Small intestine (tissue), 7 donors: ENCODE results near the gene CCDC178. TPM values are rescaled to one million over a fixed set of nuclear protein-coding genes. Genes with fewer than 3 reads are reported as not detected.

ENCODE experiments used
- DNase-seq, 2 donors: peaks; one replicate each; pipeline versions ENCODE4 v3.0.0 to v3.0.0-alpha.2; 2013
- FAIRE-seq: peaks from 2 replicates; lab custom pipeline; 2012; peaks lifted over from hg19 to GRCh38; lab: Jason Lieb, UNC
- H3K27ac ChIP-seq, 3 donors: one replicate each; pipeline ENCODE4 v1.5.1; 2013; ENCODE audit warnings: low read length in 2 of 3, mild to moderate bottlenecking in 2 of 3, control low read depth in 1 of 3, inconsistent platforms in 1 of 3, low read depth in 1 of 3, moderate library complexity in 1 of 3
- H3K27me3 ChIP-seq, 3 donors: one replicate each; pipeline ENCODE4 v1.6.1; 2013; ENCODE audit warnings: low read length in 3 of 3, inconsistent platforms in 1 of 3; ENCODE audit not compliant: control insufficient read depth in 3 of 3, insufficient read depth in 3 of 3
- H3K36me3 ChIP-seq, 3 donors: one replicate each; pipeline ENCODE4 v1.6.1; 2013; ENCODE audit warnings: low read length in 3 of 3, inconsistent platforms in 1 of 3, low read depth in 1 of 3, mild to moderate bottlenecking in 1 of 3, moderate library complexity in 1 of 3; ENCODE audit not compliant: control insufficient read depth in 3 of 3, insufficient read depth in 2 of 3
- H3K4me1 ChIP-seq, 3 donors: one replicate each; pipeline ENCODE4 v1.6.1; 2013; ENCODE audit warnings: low read length in 2 of 3, inconsistent platforms in 1 of 3, low read depth in 1 of 3, mild to moderate bottlenecking in 1 of 3, moderate library complexity in 1 of 3; ENCODE audit not compliant: control insufficient read depth in 3 of 3, insufficient read depth in 2 of 3
- H3K4me3 ChIP-seq, 3 donors: one replicate each; pipeline ENCODE4 v1.5.1; 2013; ENCODE audit warnings: low read length in 3 of 3, control low read depth in 1 of 3, inconsistent platforms in 1 of 3, low read depth in 1 of 3, mild to moderate bottlenecking in 1 of 3, moderate library complexity in 1 of 3
- H3K9me3 ChIP-seq, 2 donors: one replicate each; pipeline ENCODE4 v1.6.1; 2013; ENCODE audit warnings: low read depth in 1 of 2, low read length in 1 of 2; ENCODE audit not compliant: control insufficient read depth in 2 of 2, insufficient read depth in 1 of 2
- WGBS, 3 donors: extraction: QIAGEN DNeasy Blood & Tissue Kit; methylation state at CpG; one replicate each; pipeline ENCODE4 v1.1.7; 2013; 5-methylcytosine and 5-hydroxymethylcytosine counted together
- polyA plus RNA-seq, 4 donors: library from polyadenylated mRNA; stranded (reverse) in 3 of 4; unstranded in 1 of 4; fragments of 200-250 nt in 3 of 4; fragments of 120-200 nt in 1 of 4; gene quantifications; one replicate each; pipeline versions ENCODE4 v1.2.1 to v1.2.3, GENCODE V29; 2013
- donor health status: healthy with polysubstance abuse.
- donor health status: control.
- donor health status: control.
- donor health status: Bipolar disorder and iron deficiency.
- donor health status: healthy.

The CCDC178 gene
- polyA plus RNA-seq, 4 donors: 0.45 to 0.52 TPM; not detected in 2

DNA sequence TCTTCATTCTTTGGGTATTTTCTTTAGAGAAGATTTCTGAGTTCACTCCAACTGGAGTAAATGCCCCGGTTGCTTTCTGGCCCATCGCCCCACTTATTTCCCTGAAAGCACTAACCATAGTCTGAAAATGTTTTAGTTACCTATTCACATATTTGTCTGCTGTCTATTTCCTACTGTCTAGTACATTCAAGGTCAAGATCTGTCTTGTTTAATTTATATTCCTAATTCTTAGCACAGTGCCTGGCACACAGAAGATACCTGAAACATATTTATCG is 533.3 kb downstream of the CCDC178 start:
- 90 to 94% (median 93%) methylated on average over 3 of the region's 3 CpGs for WGBS, 3 donors
- Histone ChIP-seq H3K36me3 (no peaks in the 10 kb centered on the region), H3K27ac (no peak overlapping the region), H3K4me3 (no peak overlapping the region), H3K9me3 (no peaks in the 10 kb centered on the region), H3K4me1 (no peaks in the 10 kb centered on the region), H3K27me3 (no peaks in the 10 kb centered on the region)
- DNase-seq: no peak
- FAIRE-seq: no peak

DNA sequence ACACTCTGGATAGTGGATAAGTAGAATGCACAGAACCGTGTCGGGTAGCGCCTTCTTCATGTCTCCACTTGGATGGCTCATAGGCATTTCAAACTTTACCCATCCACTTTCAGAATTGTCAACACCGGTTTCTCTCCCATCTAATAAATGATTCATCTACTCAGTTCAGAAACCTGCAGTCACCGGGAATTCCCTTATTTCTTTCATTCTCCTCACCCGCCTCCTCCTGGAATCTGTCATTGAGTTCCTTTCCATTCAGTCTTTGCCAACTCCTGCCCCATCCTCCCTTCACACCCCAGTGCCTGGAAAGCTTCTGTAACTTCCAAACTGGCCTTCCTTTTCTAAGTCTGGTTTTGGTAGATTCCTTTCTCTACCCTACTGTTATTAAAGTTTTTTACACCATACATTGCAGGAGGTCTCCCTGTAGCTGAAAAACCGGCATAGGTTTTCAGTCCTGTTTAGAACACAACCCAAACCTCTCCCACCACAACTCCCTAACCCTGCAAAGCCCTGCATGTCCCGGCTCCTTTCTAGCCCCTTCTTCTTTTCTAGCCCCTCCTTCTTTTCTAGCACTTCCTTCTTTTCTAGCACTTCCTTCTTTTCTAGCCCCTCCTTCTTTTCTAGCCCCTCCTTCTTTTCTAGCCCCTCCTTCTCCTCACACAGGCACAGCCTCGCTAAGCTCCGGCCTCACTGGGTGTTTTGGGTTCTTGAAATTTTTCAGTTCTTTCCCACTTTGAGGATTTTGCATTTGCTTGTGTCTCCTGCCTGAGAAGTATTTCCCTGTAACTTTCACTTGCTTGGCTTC is 533.8 kb downstream of the CCDC178 start:
- DNase-seq (no peak), FAIRE-seq (no peak)
- no peaks in the 10 kb centered on the region for H3K36me3 ChIP-seq
- H3K4me3 ChIP-seq: no peak overlapping the region
- no peaks in the 10 kb centered on the region for H3K27me3 ChIP-seq
- H3K27ac ChIP-seq: no peak overlapping the region
- H3K9me3 ChIP-seq: no peaks in the 10 kb centered on the region
- 82 to 88% (median 87%) methylated on average over 10 of the region's 10 CpGs for WGBS, 3 donors
- no peaks in the 10 kb centered on the region for H3K4me1 ChIP-seq

DNA sequence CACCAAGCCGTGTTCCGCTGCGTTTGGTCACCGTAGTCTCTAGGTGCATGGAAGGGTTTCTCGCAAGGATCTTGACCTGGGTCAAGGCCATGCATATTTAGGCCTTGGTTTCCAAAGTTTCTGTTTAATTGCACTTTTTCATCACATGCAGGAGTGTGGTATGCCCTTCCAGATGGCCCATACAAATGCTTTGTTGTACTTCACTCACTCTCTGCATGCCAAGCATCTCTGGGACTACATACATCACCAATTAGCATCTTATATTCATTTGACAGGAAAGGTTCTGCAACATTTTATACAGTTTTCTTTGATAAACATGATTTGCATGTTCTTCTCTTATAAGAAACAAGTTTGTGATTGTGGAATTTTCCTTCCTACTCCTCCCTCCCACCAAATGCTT is 534.9 kb downstream of the CCDC178 start:
- Histone ChIP-seq H3K27ac (no peak overlapping the region), H3K4me3 (no peak overlapping the region), H3K36me3 (no peaks in the 10 kb centered on the region), H3K9me3 (no peaks in the 10 kb centered on the region), H3K27me3 (no peaks in the 10 kb centered on the region), H3K4me1 (no peaks in the 10 kb centered on the region)
- 95% methylated on average over 5 of the region's 5 CpGs for WGBS, 3 donors
- no peak for DNase-seq
- FAIRE-seq: no peak

DNA sequence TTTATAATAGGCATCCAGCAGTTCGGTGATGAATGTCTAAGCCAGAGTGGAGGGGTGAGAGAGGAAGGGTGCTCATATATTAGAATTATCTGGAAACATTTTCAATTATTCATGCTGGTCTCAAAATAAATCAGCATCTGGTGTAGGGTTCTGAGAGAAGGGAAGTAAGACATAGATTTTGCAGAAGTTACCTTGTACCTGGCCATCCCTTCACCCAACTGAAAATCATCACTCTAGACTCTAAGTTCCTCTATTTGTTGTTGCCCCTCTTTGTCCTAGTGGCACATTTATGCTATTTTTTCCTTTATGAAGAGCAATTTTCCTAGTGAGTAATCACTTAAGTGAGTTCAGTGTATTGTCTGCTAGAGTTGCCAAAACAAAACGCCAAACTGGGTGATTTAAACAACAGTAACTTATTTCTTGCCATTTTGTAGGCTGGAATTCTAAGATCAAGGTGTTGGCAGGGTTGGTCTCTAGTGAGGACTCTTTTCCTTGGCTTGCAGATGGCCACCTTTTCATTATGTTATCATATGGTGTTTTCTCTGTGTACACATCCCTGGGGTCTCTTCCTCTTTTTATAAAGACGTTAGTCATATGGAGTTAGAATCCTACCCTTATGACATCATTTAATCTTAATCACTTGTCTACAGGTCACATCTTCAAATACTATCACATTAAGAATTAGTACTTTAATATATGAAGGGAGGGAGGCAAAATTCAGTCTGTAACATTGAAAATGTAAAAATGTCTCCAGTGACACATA is 537.8 kb downstream of the CCDC178 start:
- WGBS, 3 donors: 69 to 78% (median 72%) methylated on average over 3 of the region's 3 CpGs
- no peaks in the 10 kb centered on the region for H3K36me3 ChIP-seq
- no peaks in the 10 kb centered on the region for H3K4me1 ChIP-seq
- no peak overlapping the region for H3K27ac ChIP-seq
- DNase-seq: no peak
- peaks cover 0 to under 1% of the 10 kb centered on the region in 2 donors for H3K9me3 ChIP-seq
- no peaks in the 10 kb centered on the region for H3K27me3 ChIP-seq
- FAIRE-seq: no peak
- H3K4me3 ChIP-seq: no peak overlapping the region

DNA sequence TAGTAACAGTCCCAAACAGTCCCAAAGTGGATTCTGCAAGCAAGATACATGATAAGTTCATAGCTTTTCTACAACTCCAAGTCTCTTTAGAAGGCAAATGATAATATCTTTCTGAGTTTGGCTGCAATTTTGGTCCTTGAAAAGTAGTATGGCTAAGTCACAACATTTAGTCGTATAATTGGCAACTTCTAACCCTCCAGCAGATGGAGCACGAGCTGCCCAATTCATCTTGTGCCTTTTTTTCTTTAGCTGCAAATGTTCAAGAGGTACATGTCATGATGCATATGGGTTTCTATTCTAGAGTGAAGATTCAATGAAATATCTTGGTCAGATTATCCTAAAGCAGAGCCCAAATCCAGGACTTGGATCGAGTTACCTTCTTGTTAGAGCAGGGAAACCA is 540.7 kb downstream of the CCDC178 start:
- no peak overlapping the region for H3K27ac ChIP-seq
- no peaks in the 10 kb centered on the region for H3K4me1 ChIP-seq
- peaks cover 0 to 11% of the 10 kb centered on the region in 2 donors for H3K9me3 ChIP-seq
- no peaks in the 10 kb centered on the region for H3K27me3 ChIP-seq
- WGBS, 3 donors: 55 to 69% (median 61%) methylated on average over 3 of the region's 3 CpGs
- no peaks in the 10 kb centered on the region for H3K36me3 ChIP-seq
- FAIRE-seq (no peak), DNase-seq (no peak)
- H3K4me3 ChIP-seq: no peak overlapping the region

DNA sequence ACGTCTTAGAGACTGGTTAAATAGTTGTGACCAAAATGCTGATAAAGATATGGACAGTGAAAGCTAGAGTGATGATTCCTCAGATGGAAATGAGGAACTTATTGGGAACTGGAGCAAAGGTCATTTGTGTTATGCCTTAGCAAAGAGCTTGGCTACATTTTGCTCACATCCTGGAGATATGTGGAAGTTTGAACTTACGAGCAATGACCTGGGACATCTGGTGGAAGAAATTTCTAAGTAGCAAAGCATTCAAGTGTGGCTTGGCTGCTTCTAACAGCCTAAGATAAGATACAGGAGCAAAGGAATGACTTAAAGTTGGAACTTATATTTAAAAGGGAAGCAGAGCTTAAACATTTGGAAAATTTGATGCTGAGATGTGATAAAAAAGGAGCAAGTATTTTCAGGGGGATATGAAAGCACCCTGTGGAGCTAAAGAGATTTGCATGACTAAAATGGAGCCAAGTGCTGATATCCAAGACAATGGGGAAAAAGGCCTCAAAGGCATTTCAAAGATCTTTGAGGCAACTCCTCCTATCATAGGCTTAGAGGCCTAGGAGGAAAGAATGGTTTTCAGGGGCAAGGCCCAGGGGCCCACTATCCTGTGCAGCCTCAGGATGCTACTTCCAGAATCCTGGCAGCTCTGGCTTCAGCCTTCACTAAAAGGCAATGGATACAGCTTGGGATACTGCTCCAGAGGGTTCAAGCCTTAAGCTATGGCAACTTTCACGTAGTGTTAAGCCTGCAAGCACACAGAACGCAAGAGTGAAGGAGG is 543.6 kb downstream of the CCDC178 start:
- peaks cover 0 to 11% of the 10 kb centered on the region in 2 donors for H3K9me3 ChIP-seq
- FAIRE-seq: no peak
- no peak for DNase-seq
- 50 to 70% (median 59%) methylated on average over 4 of the region's 4 CpGs for WGBS, 3 donors
- no peak overlapping the region for H3K4me3 ChIP-seq
- H3K27me3 ChIP-seq: no peaks in the 10 kb centered on the region
- no peaks in the 10 kb centered on the region for H3K4me1 ChIP-seq
- no peak overlapping the region for H3K27ac ChIP-seq
- H3K36me3 ChIP-seq: no peaks in the 10 kb centered on the region

DNA sequence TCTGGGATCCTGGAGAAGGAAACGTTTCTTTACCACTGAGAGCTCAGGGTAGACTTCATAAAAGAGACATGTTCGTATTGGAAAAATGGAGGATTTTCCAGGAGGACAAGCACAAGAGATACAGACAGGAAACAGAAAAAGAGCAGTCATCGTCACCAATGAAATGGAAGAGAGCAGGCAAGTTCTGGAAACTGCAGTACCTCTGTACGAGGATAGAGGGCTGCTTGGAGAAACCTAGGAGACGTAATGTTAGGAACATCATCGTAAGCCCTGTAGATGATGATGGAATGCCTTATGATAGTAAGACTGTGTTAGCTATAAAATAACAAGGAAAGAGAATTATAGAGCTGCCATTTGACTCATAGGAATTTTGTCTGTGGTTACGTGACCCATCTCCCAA is 546.6 kb downstream of the CCDC178 start:
- Histone ChIP-seq H3K27ac (no peak overlapping the region), H3K9me3 (peaks cover 0 to 11% of the 10 kb centered on the region in 2 donors), H3K4me1 (no peaks in the 10 kb centered on the region), H3K36me3 (no peaks in the 10 kb centered on the region), H3K27me3 (peaks cover 0 to 2% (median 0%) of the 10 kb centered on the region in 3 donors), H3K4me3 (no peak overlapping the region)
- 70 to 82% (median 79%) methylated on average over 7 of the region's 7 CpGs for WGBS, 3 donors
- DNase-seq (no peak), FAIRE-seq (no peak)

DNA sequence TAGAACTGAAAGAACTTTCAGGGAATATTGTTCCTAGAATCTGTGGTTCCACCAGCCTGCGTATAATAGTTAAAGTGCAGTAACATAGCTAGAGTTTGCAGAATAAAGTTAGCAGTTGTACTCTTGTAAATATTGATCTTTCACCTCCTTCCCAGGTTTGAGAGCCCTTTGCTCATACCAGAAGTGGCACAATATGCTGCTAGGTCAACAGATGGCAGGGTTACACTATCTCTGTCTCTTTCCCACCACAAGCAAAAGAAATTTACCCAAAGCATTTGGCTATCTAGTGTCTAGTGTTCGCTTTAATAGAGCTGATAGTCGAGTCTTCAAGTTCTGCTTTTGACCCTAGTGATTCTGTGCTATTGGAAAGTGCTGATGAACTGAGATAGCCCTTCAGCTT is 548.7 kb downstream of the CCDC178 start:
- WGBS, 3 donors: 53 to 79% (median 55%) methylated on average over 3 of the region's 3 CpGs
- Histone ChIP-seq H3K9me3 (peaks cover 0 to 3% of the 10 kb centered on the region in 2 donors), H3K4me1 (no peaks in the 10 kb centered on the region), H3K27me3 (peaks cover 0 to 2% (median 0%) of the 10 kb centered on the region in 3 donors), H3K36me3 (no peaks in the 10 kb centered on the region), H3K27ac (no peak overlapping the region), H3K4me3 (no peak overlapping the region)
- FAIRE-seq: no peak
- no peak for DNase-seq
